GM12878 (cell line): ENCODE data around the gene FAM234A. TPM values are rescaled to one million over a fixed set of nuclear protein-coding genes. Genes with fewer than 3 reads are reported as not detected.

Experiments
- ATAC-seq: fragments of 200-7000 bp; cut with Tn5 transposase; 3 replicates; pipeline ENCODE4 v1.9.1; 2020; ENCODE audit warnings: mild to moderate bottlenecking, moderate library complexity
- BruUV-seq: library from RNA; stranded (reverse); fragments of 400-500 nt; replicated peaks from 2 replicates; lab custom pipeline; 2021; lab: Mats Ljungman, UMichigan
- CTCF ChIA-PET: fragments of 300-600 bp; sonication (Branson Sonifier 250); formaldehyde crosslinking; extraction: SDS; loops from one replicate; lab custom pipeline; 2021; ENCODE audit warnings: inconsistent platforms; lab: Yijun Ruan, JAX
- POLR2A ChIA-PET: fragments of 350-600 bp; formaldehyde crosslinking; extraction: SDS; loops from one replicate; lab custom pipeline; 2021; ENCODE audit warnings: inconsistent platforms; lab: Charles Lee
- RAD21 ChIA-PET: fragments of 300-600 bp; sonication (Branson Sonifier 250); formaldehyde crosslinking; loops from one replicate; lab custom pipeline; 2023; ENCODE audit warnings: antibody characterized with exemption; ENCODE audit not compliant: unreplicated experiment; lab: Charles Lee
- SMC1A ChIA-PET: fragments of 300-600 bp; sonication (Branson Sonifier 250); formaldehyde crosslinking; loops from one replicate; lab custom pipeline; 2023; ENCODE audit not compliant: unreplicated experiment, uncharacterized antibody; lab: Charles Lee
- DNase-seq: peaks from one replicate; pipeline ENCODE4 v3.0.0-alpha.2; 2011; ENCODE audit warnings: low read depth, low spot score
- FAIRE-seq: peaks from 3 replicates; lab custom pipeline; 2011; peaks lifted over from hg19 to GRCh38; lab: Jason Lieb, UNC
- H2AFZ ChIP-seq: 2 replicates; pipeline ENCODE4 v1.6.0; 2011; ENCODE audit warnings: low read depth, low read length, control low read depth; ENCODE audit not compliant: control insufficient read depth
- H3K27ac ChIP-seq: 2 replicates; pipeline ENCODE4 v1.5.1; 2011; ENCODE audit warnings: control low read depth; ENCODE audit not compliant: control insufficient read depth, insufficient read depth
- H3K27me3 ChIP-seq, 2 experiments: replicated peaks in 1 of 2; 2 replicates each; pipeline versions ENCODE4 v1.6.0 to v1.6.1; 2011; ENCODE audit warnings: low read length in 1 of 2; ENCODE audit not compliant: control insufficient read depth in 2 of 2, insufficient read depth in 2 of 2
- H3K36me3 ChIP-seq, 2 experiments: 2 replicates each; pipeline ENCODE4 v1.5.1; 2011; ENCODE audit warnings: low read length in 1 of 2; ENCODE audit not compliant: control insufficient read depth in 2 of 2, insufficient read depth in 2 of 2
- H3K4me1 ChIP-seq: 2 replicates; pipeline ENCODE4 v1.6.1; 2011; ENCODE audit warnings: mild to moderate bottlenecking, low read length, moderate library complexity, mixed read lengths; ENCODE audit not compliant: control insufficient read depth, insufficient read depth
- H3K4me2 ChIP-seq: 2 replicates; pipeline ENCODE4 v1.6.0; 2011; ENCODE audit warnings: control low read depth; ENCODE audit not compliant: control insufficient read depth, insufficient read depth
- H3K4me3 ChIP-seq: fragments of 200-600 bp; sonication (generic); 2 replicates; pipeline ENCODE4 v1.5.1; 2016
- H3K79me2 ChIP-seq: 2 replicates; pipeline ENCODE4 v1.6.0; 2011; ENCODE audit warnings: low read length; ENCODE audit not compliant: control insufficient read depth, insufficient read depth
- H3K9ac ChIP-seq: 2 replicates; pipeline ENCODE4 v1.8.0; 2011; ENCODE audit warnings: low read length, control low read depth, mixed read lengths; ENCODE audit not compliant: control insufficient read depth, insufficient read depth
- H3K9me3 ChIP-seq: replicated peaks from 3 replicates; pipeline ENCODE4 v1.5.1; 2011; ENCODE audit warnings: mild to moderate bottlenecking, low read length; ENCODE audit not compliant: control insufficient read depth, insufficient read depth
- H4K20me1 ChIP-seq: 2 replicates; pipeline ENCODE4 v1.6.0; 2011; ENCODE audit not compliant: control insufficient read depth, insufficient read depth
- CEBPB ChIP-seq, 2 experiments: fragments of 150-350 bp in 1 of 2; IDR thresholded peaks; 2 replicates each; pipeline ENCODE4 v1.6.1; 2012 to 2014; ENCODE audit warnings: low read depth in 2 of 2, low read length in 2 of 2, borderline replicate concordance in 1 of 2, inconsistent platforms in 1 of 2
- E2F8 ChIP-seq: fragments of 450-650 bp; IDR thresholded peaks from 2 replicates; pipeline ENCODE4 v1.6.1; 2018; ENCODE audit warnings: mild to moderate bottlenecking, low read depth, moderate library complexity; ENCODE audit not compliant: partially characterized antibody
- EGR1 ChIP-seq, 2 experiments: IDR thresholded peaks; 1 replicate in 1 of 2; 2 replicates in 1 of 2; pipeline ENCODE4 v1.6.1; 2011 to 2012; ENCODE audit warnings: low read depth in 2 of 2, low read length in 2 of 2, borderline replicate concordance in 1 of 2, mild to moderate bottlenecking in 1 of 2, moderate library complexity in 1 of 2
- ELK1 ChIP-seq: IDR thresholded peaks from 2 replicates; pipeline ENCODE4 v1.6.1; 2012; ENCODE audit warnings: low read depth, low read length, improper control_type of control experiment
- HCFC1 ChIP-seq: fragments of 150-350 bp; IDR thresholded peaks from 2 replicates; pipeline ENCODE4 v1.6.1; 2014; ENCODE audit warnings: low read length
- MAX ChIP-seq: IDR thresholded peaks from 2 replicates; pipeline ENCODE4 v1.6.1; 2012; ENCODE audit warnings: low read depth, low read length, improper control_type of control experiment
- MTA2 ChIP-seq: fragments of 450-650 bp; IDR thresholded peaks from 2 replicates; pipeline ENCODE4 v1.6.1; 2016; ENCODE audit warnings: low read depth, mild to moderate bottlenecking, moderate library complexity
- NFYA ChIP-seq: IDR thresholded peaks from 2 replicates; pipeline ENCODE4 v1.6.1; 2011; ENCODE audit warnings: low read depth, mild to moderate bottlenecking, low read length, improper control_type of control experiment, borderline replicate concordance
- NFYB ChIP-seq: IDR thresholded peaks from 2 replicates; pipeline ENCODE4 v1.6.1; 2011; ENCODE audit warnings: low read depth, mild to moderate bottlenecking, low read length, improper control_type of control experiment, moderate library complexity; ENCODE audit not compliant: insufficient read depth
- PAX5 ChIP-seq: IDR thresholded peaks from 2 replicates; pipeline ENCODE4 v1.6.1; 2011; ENCODE audit warnings: low read depth, low read length, borderline replicate concordance
- PKNOX1 ChIP-seq: fragments of 450-650 bp; IDR thresholded peaks from 2 replicates; pipeline ENCODE4 v1.6.1; 2016; ENCODE audit warnings: mild to moderate bottlenecking
- SMAD5 ChIP-seq: IDR thresholded peaks from 2 replicates; pipeline ENCODE4 v1.6.1; 2016; ENCODE audit warnings: antibody characterized with exemption, low read depth
- ZNF622 ChIP-seq: fragments of 450-650 bp; IDR thresholded peaks from 2 replicates; pipeline ENCODE4 v1.6.1; 2017; ENCODE audit warnings: mild to moderate bottlenecking, inconsistent platforms
- WGBS: methylation state at CpG from one replicate; pipeline ENCODE4 v1.1.6; 2016; ENCODE audit warnings: low lambda C conversion rate; ENCODE audit not compliant: insufficient replicate concordance, insufficient coverage; ENCODE audit errors: missing lambda C conversion rate; 5-methylcytosine and 5-hydroxymethylcytosine counted together
- in situ Hi-C: fragments of 300-500 bp; cut with MboI; formaldehyde crosslinking; loops from 9 replicates; pipeline ENCODE4 v1.14.3; 2018; ENCODE audit warnings: mixed read lengths
- intact Hi-C: fragments of 100-400 bp; cut with micrococcal nuclease; formaldehyde crosslinking; loops from one replicate; pipeline ENCODE4 v1.14.2; 2022; ENCODE audit not compliant: unreplicated experiment
- polyA plus RNA-seq, 11 experiments: library from polyadenylated mRNA; depleted of rRNA in 4 of 11; unstranded in 6 of 11; stranded (reverse) in 5 of 11; fragments of >200 nt; fragmentation: Nextera tagmentation in 4 of 11; fragmentation: Illumina TruSeq in 1 of 11; extraction: Ambion mirVana in 4 of 11; extraction: Trizol in 1 of 11; gene quantifications; 1 replicate in 1 of 11; 2 replicates in 10 of 11; pipeline versions ENCODE4 v1.2.1 to v1.2.3, GENCODE V29; 2011 to 2016; ENCODE audit warnings: inconsistent platforms in 2 of 11, missing spikeins in 2 of 11, low read depth in 1 of 11
- total RNA-seq, 4 experiments: library from RNA; depleted of rRNA in 3 of 4; stranded (reverse); fragments of >200 nt in 3 of 4; fragmentation: Illumina TruSeq in 1 of 4; extraction: Trizol in 1 of 4; gene quantifications; 2 replicates each; pipeline versions ENCODE4 v1.2.1 to v1.2.3, GENCODE V29; 2013 to 2021
- TF ChIP-seq, protein P1 (sequence below), 3 experiments: IDR thresholded peaks in 2 of 3; conservative IDR thresholded peaks in 1 of 3; 2 replicates each; pipeline ENCODE4 v1.5.1; 2011; ENCODE audit warnings: low read depth in 3 of 3, low read length in 3 of 3, mild to moderate bottlenecking in 3 of 3, control low read depth in 2 of 3, moderate library complexity in 2 of 3, inconsistent platforms in 1 of 3, mixed read lengths in 1 of 3; ENCODE audit not compliant: control insufficient read depth in 2 of 3, insufficient read depth in 1 of 3; ENCODE audit errors: extremely low read depth in 1 of 3

The FAM234A gene
- total and polyA plus RNA-seq, 10 of the 15 experiments (the other 5 are each of a cell fraction or from before 2014, with no cell fraction given): 1.6 to 37.6 (median 17.3) TPM

- H3K79me2 ChIP-seq: no peaks in the 10 kb centered on the region
- no peak overlapping the region for H3K4me2 ChIP-seq
- H3K27ac ChIP-seq: no peak overlapping the region
- H3K36me3 ChIP-seq: peaks cover 0 to 6% of the 10 kb centered on the region in 2 experiments; a peak in 2 of 4 replicates
- RAD21 ChIA-PET: interaction anchor here (1.1 kb wide), 1 partner anchor 31 kb away, joined by 4 read pairs; no protein-coding TSS in a partner anchor
- H3K9me3 ChIP-seq: no peaks in the 10 kb centered on the region
- H3K9ac ChIP-seq: no peak overlapping the region
- H3K27me3 ChIP-seq: no peaks in the 10 kb centered on the region; a peak in 1 of 4 replicates
- CTCF ChIA-PET: no interaction called here
- DNase-seq (no peak), ATAC-seq (no peak), FAIRE-seq (no peak)
- intact Hi-C loops: no loop called here
- 86% methylated on average over 47 of the region's 52 CpGs for WGBS
- POLR2A ChIA-PET: no interaction called here
- no peaks in the 10 kb centered on the region for H4K20me1 ChIP-seq
- in situ Hi-C loops: no loop called here
- no peaks in the 10 kb centered on the region for H3K4me1 ChIP-seq
- H2AFZ ChIP-seq: no peak overlapping the region
- H3K4me3 ChIP-seq: no peak overlapping the region
- SMC1A ChIA-PET: no interaction called here
- BruUV-seq: no TSS peak
- TF ChIP-seq MTA2: no peak
- no peak for TF ChIP-seq PAX5
- no peak for TF ChIP-seq E2F8
- TF ChIP-seq, protein P1, sequence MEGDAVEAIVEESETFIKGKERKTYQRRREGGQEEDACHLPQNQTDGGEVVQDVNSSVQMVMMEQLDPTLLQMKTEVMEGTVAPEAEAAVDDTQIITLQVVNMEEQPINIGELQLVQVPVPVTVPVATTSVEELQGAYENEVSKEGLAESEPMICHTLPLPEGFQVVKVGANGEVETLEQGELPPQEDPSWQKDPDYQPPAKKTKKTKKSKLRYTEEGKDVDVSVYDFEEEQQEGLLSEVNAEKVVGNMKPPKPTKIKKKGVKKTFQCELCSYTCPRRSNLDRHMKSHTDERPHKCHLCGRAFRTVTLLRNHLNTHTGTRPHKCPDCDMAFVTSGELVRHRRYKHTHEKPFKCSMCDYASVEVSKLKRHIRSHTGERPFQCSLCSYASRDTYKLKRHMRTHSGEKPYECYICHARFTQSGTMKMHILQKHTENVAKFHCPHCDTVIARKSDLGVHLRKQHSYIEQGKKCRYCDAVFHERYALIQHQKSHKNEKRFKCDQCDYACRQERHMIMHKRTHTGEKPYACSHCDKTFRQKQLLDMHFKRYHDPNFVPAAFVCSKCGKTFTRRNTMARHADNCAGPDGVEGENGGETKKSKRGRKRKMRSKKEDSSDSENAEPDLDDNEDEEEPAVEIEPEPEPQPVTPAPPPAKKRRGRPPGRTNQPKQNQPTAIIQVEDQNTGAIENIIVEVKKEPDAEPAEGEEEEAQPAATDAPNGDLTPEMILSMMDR (IDR thresholded peaks at IDR 0.05 in 2 of 3, conservative IDR thresholded peaks at IDR 0.05 in 1 of 3; ENCODE audit: control insufficient read depth in 2 of 3, extremely low read depth in 1 of 3, insufficient read depth in 1 of 3, low read depth in 3 of 3, low read length in 3 of 3): no peak
- TF ChIP-seq EGR1 (IDR thresholded peaks at IDR 0.05; ENCODE audit: borderline replicate concordance in 1 of 2, low read depth in 2 of 2, low read length in 2 of 2): no peak
- TF ChIP-seq MAX: no peak
- no peak for TF ChIP-seq ZNF622
- no peak for TF ChIP-seq CEBPB (IDR thresholded peaks at IDR 0.05; ENCODE audit: borderline replicate concordance in 1 of 2, low read depth in 2 of 2, low read length in 2 of 2)
- no peak for TF ChIP-seq SMAD5
- no peak for TF ChIP-seq NFYA
- TF ChIP-seq HCFC1: no peak
- no peak for TF ChIP-seq ELK1
- no peak for TF ChIP-seq NFYB
- TF ChIP-seq PKNOX1: no peak
These were observed 49.8 kb downstream of the FAM234A start for GRCh38 chr16:284204-285120.
